ENCODE results near the gene OR1F1.

OR1F1 gene

GRCh38 chr16:3246876-3247275 lies 58.9 kb downstream of the OR1F1 start:
- FAIRE-seq (no peak), DNase-seq (ENCODE audit: low spot score) (no peak)

GRCh38 chr16:3248596-3248995 lies 60.6 kb downstream of the OR1F1 start:
- no peak for FAIRE-seq
- no peak for DNase-seq (ENCODE audit: low spot score)

- DNase-seq (ENCODE audit: low spot score) (no peak), FAIRE-seq (no peak)
These were observed 61.0 kb downstream of the OR1F1 start for GRCh38 chr16:3249020-3249419.

GRCh38 chr16:3249451-3249850 lies 61.4 kb downstream of the OR1F1 start:
- no peak for FAIRE-seq

GRCh38 chr16:3252967-3253366 lies 65.0 kb downstream of the OR1F1 start:
- FAIRE-seq (no peak), DNase-seq (ENCODE audit: low spot score) (no peak)

More at GRCh38 chr16:3249451-3249850, 61.4 kb downstream of the OR1F1 start:
- DNase-seq (ENCODE audit: low spot score), result no peak

- no peak for FAIRE-seq
- DNase-seq (ENCODE audit: low spot score), result no peak
These were observed 66.3 kb downstream of the OR1F1 start for GRCh38 chr16:3254309-3254708.

Data from RCC 7860 (cell line).